Glomerular endothelial cell (primary cell): ENCODE data around the gene KAZN. TPM values are rescaled to one million over a fixed set of nuclear protein-coding genes. Genes with fewer than 3 reads are reported as not detected.

ENCODE experiments used
- DNase-seq: peaks from one replicate; pipeline ENCODE4 v3.0.0-alpha.2; 2011; ENCODE audit warnings: low read depth, low spot score; ENCODE audit errors: extremely low read depth
- total RNA-seq: library from RNA; depleted of rRNA; stranded (reverse); fragments of >200 nt; gene quantifications from 2 replicates; pipeline ENCODE4 v1.2.3, GENCODE V29; 2015

The KAZN gene
- total RNA-seq, 1 donor from 2014 or later: 6.9 TPM

DNA sequence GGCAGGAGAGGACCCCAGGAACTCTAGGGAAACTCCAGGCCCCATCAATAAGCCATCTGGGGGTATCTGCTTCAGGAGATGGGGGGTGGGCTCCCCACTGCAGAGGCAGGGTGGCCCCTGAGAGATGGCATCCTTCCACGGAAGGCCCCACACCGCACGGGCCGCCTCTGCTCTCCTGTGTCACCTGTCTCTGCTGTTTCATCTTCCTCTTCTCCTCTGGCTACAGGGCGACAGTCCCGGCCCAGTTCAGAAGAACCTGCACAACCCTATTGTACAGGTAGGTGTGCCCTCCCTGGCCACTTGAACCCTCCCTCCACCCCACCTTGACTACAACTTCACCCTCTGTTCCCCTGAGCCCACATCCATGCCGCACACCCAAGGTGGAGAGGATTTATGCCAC lies 464.9 kb downstream of the KAZN start:
- DNase-seq: no peak

GRCh38 chr1:15063783-15064182 lies 465.3 kb downstream of the KAZN start:
- DNase-seq: no peak

- no peak for DNase-seq
Measured at GRCh38 chr1:15064217-15064929, 465.9 kb downstream of the KAZN start.

DNA sequence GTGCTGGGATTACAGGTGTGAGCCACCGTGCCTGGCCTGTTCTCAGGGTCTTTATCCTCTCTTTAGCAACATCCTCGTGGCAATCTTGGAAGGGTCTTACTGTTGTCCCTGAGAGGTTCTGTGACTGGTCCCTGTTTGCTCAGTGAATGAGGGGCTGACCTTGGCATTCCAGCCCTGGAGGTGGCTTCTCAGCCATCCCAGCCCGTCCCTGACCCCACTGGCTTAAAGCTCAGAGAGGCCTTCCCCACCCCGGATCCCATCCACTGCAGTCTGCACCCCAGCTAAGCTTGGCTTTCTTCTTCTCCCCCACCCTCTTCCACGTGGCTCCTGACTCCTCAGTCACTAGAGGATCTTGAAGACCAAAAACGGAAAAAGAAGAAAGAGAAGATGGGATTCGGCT lies 466.8 kb downstream of the KAZN start:
- DNase-seq: no peak

- no peak for DNase-seq
Measured at GRCh38 chr1:15065736-15066135, 467.3 kb downstream of the KAZN start.

- DNase-seq: no peak
Measured at GRCh38 chr1:15066191-15066590, 467.7 kb downstream of the KAZN start.

DNA sequence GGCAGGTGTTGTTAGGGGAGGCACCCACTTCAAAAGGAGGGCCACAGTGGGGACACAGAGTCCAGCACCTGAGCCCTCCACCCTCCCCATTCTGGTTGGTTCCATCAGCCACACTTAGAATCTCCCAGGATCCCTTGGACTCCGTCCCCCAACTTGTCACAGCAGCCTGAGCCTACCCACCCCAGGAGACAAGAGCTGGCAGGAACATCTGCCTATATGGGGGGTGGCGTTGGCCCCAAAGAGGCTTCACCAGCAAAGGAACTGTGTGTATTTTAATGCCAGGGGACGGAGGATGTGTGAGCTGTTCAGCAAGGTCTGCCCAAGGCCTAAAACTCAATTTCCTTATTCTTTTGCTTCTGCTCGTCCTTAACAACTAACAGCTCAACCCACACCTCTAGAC lies 468.7 kb downstream of the KAZN start:
- no peak for DNase-seq

DNA sequence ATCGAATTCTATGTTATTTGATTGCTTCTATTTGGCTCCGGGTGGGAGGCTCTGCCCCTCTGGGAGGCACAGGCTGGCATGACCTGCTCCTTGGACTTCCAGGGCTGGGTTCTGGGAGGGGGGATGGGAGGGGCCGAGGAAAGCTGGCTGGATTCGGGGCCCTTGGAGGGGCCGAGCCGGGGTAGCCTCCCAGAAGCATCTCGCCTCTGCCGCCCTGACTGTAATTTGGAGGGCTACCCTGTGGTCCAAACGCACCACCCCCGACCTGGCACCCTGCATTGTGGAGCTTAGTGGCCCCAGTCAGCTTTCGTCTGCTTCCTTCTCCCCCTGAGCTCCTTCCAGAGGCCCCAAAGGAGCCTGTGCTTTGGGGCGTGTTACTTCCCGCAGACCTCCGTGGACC lies 469.7 kb downstream of the KAZN start:
- no peak for DNase-seq

DNA sequence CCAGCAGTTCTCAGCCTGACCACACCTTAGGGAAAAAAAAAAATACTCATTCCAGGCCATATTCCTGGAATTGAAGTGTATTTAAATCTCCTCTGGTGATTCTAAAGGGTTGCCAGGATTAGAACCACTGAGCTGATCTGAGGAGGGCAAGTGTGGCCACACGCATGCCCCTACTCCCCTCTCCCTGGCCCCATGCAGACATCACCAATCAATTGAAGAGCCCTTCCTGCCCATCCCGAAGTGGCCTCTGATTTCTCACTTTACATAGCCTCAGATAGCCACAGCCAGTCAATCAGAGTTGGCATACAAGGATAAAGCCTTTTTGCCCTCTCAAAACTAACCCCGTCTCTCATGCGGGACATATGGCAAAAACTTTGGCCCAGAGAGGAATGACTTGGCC lies 470.5 kb downstream of the KAZN start:
- DNase-seq: no peak

- DNase-seq: no peak
Measured at GRCh38 chr1:15070145-15070748, 471.8 kb downstream of the KAZN start.

- DNase-seq: no peak
Measured at GRCh38 chr1:15071936-15072335, 473.5 kb downstream of the KAZN start.

- DNase-seq: no peak
Measured at GRCh38 chr1:15073799-15074308, 475.4 kb downstream of the KAZN start.

DNA sequence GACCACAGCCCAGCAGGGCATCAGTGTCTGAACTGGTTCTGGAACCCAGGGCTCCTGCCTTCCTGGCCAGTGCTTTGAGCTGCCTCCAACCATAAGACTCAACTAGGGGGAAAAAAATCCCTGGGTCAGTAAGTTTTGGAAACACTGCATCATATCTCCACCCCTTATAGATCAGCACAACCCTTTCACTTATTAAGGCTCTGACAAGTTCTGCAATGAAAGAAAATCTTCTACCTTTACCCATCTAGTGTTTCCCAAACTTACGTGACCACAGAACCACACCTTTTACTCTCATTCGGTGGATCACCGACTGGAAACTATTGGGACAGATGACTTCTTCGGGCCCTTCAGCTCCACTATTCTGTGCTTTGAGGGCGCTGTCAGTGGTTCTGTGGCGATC lies 476.7 kb downstream of the KAZN start:
- no peak for DNase-seq

- no peak for DNase-seq
Measured at GRCh38 chr1:15075817-15076216, 477.3 kb downstream of the KAZN start.

- DNase-seq: no peak
Measured at GRCh38 chr1:15076807-15077206, 478.3 kb downstream of the KAZN start.

DNA sequence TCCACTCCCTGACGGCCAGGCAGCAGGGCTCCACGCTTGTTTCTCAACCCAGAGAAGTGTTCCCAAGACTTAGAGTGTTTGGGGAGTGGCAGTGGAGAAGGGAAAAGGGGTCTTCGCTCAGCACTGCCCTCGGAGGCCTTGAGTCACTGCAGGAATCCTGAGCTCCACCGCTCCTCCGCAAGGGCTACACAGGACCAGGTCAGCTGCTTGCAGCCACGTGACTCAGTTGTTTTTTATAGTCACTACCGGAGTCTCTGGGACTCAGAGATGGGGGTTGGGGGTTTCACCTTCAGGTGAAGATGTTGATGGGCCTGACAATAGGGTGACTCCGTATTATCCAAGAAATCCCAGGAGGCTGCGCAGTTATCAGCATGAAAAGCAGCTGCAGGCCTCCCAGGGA lies 478.9 kb downstream of the KAZN start:
- DNase-seq: no peak

- no peak for DNase-seq
Measured at GRCh38 chr1:15080328-15081007, 482.0 kb downstream of the KAZN start.

DNA sequence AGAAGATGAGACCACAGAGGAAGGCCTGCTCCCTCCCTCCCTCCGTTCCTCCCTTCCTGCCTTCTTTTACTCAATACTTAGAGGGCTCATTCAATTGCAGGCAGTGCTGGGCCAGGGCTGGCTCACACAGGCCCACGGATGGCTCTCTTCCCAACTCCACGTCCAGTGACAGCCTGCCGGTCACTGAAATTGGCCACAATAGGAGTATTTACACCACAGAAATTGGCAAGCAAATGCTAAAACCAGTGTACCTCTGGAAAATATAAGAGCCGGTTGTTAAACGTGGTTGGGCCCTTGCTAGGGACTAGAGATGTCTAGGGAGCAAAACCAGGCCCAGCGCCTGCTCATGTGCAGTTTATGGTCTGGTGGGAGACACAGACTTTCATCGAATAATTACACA lies 482.6 kb downstream of the KAZN start:
- DNase-seq: no peak

GRCh38 chr1:15083578-15083977 lies 485.1 kb downstream of the KAZN start:
- DNase-seq: no peak

GRCh38 chr1:15088281-15088971 lies 489.9 kb downstream of the KAZN start:
- DNase-seq: no peak

DNA sequence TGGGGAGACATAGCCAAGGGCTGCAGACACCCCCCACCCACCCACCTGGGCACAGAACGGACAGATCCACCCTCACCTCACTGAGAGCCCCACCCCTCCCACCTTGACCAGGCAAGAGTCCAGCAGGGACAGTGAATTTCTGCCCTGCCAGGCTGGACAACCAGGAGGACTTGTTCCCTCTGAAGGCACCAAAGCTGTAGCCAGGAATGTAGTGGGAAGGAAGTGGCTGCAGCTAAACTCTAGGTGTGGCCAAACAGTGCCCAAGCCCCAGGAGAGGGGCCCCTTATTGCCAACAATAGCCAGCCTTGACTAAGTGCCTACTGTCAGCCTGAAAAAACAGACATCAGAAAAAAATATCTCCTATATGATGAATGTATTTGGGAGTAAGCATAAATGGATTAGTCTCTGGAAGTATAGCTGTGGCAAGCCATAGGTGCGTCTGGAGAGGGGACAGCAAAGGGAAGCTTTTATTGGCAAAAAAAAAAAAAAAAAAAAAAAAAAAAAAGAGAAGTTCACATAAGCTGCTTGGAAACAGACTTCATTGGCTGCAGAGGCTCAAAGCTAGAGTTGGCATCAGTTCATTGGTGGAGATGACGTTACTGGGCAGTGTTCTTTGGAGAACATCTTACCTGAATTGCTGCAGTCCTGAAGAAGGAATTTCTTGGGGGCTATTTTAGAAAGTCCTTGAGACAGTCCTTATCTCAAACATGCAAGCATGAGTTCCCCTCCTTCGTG lies 490.9 kb downstream of the KAZN start:
- no peak for DNase-seq
